Kidney (tissue), 14 donors: ENCODE results near the gene FYTTD1. TPM values are rescaled to one million over a fixed set of nuclear protein-coding genes. Genes with fewer than 3 reads are reported as not detected.

Experiments used
- DNase-seq, 5 donors: peaks; one replicate each; pipeline ENCODE4 v3.0.0-alpha.2; 2013 to 2020
- FAIRE-seq: peaks from 2 replicates; lab custom pipeline; 2012; peaks lifted over from hg19 to GRCh38; lab: Jason Lieb, UNC
- H3K27ac ChIP-seq, 2 donors: one replicate each; pipeline ENCODE4 v1.7.0; 2013; ENCODE audit warnings: low read depth in 2 of 2, low read length in 2 of 2, inconsistent platforms in 1 of 2
- H3K27me3 ChIP-seq: one replicate; pipeline ENCODE4 v1.7.1; 2013; ENCODE audit warnings: low read length, inconsistent platforms; ENCODE audit not compliant: control insufficient read depth, insufficient read depth
- H3K36me3 ChIP-seq, 3 donors: one replicate each; pipeline versions ENCODE4 v1.7.0 to v1.7.1; 2013; ENCODE audit warnings: low read length in 3 of 3, control low read depth in 1 of 3, inconsistent platforms in 1 of 3; ENCODE audit not compliant: insufficient read depth in 3 of 3, control insufficient read depth in 2 of 3
- H3K4me1 ChIP-seq, 3 donors: one replicate each; pipeline versions ENCODE4 v1.7.0 to v1.7.1; 2013; ENCODE audit warnings: low read length in 3 of 3, inconsistent platforms in 1 of 3, low read depth in 1 of 3; ENCODE audit not compliant: control insufficient read depth in 2 of 3, insufficient read depth in 2 of 3
- H3K4me3 ChIP-seq, 3 donors: one replicate each; pipeline versions ENCODE4 v1.7.0 to v1.8.1; 2013; ENCODE audit warnings: low read length in 3 of 3, control low read depth in 1 of 3, inconsistent platforms in 1 of 3
- H3K9ac ChIP-seq, 3 donors: one replicate each; pipeline versions ENCODE4 v1.7.0 to v1.7.1; 2013; ENCODE audit warnings: low read length in 3 of 3, control low read depth in 1 of 3, inconsistent platforms in 1 of 3
- H3K9me3 ChIP-seq, 3 donors: one replicate each; pipeline versions ENCODE4 v1.7.0 to v1.7.1; 2013; ENCODE audit warnings: low read length in 3 of 3, control low read depth in 1 of 3, inconsistent platforms in 1 of 3; ENCODE audit not compliant: control insufficient read depth in 2 of 3, insufficient read depth in 1 of 3
- intact Hi-C: fragments of 100-400 bp; cut with DNase I; formaldehyde crosslinking; loops from one replicate; pipeline ENCODE4 v1.11.1; 2022
- polyA plus RNA-seq: library from polyadenylated mRNA; stranded (reverse); fragments of 350-450 nt; fragmentation: Illumina TruSeq; extraction: RNeasy Lipid Tissue Mini Kit (QIAGEN cat#74804); gene quantifications from one replicate; pipeline ENCODE4 v1.2.3, GENCODE V29; 2014; ENCODE audit warnings: low read depth, low replicate concordance; ENCODE audit not compliant: insufficient read depth
- total RNA-seq: library from RNA; stranded (reverse); fragmentation: NEBNext Ultra II Directional; extraction: Animal tissue kit (Norgen Biotek cat#: 25700); gene quantifications from one replicate; pipeline ENCODE4 v1.2.1, GENCODE V29; 2021
- TF ChIP-seq, protein P1 (sequence below): IDR thresholded peaks from 3 replicates; pipeline ENCODE4 v1.5.1; 2012; ENCODE audit warnings: mild to moderate bottlenecking, moderate library complexity, borderline replicate concordance; ENCODE audit not compliant: insufficient read depth; ENCODE audit errors: extremely low read depth
- donor health status: control.
- donor health status: control.
- donor health status: control.
- donor health status: control.
- donor health status: control.
- donor health status: DM: yes; HTN: yes; CAD: no.
- donor health status: Normal renal cell carcinoma (clear cell type).

FYTTD1 gene
- total and polyA plus RNA-seq, 2 donors from 2014 or later = 11.9 to 53.7 TPM

DNA sequence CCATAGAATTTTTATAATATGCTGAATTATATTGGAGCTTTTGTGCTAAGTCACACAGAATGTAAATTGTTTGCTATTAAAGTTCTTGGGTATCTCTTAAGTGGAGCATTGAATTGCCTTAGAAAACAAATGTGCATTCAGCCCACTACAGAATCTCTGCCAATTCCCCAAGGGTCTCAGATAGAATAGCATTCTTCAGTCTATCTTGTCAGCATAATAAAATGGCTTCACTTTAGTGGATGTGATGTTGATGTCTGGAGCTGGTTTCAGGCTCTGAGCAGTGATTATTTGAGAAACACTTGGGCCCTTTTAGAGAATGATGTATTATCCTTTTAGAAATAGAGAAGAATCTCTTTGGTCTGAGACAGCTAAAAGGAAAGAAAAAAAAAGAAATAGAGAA lies 86.6 kb downstream of the FYTTD1 start:
- no peak for DNase-seq
- TF ChIP-seq, protein P1, sequence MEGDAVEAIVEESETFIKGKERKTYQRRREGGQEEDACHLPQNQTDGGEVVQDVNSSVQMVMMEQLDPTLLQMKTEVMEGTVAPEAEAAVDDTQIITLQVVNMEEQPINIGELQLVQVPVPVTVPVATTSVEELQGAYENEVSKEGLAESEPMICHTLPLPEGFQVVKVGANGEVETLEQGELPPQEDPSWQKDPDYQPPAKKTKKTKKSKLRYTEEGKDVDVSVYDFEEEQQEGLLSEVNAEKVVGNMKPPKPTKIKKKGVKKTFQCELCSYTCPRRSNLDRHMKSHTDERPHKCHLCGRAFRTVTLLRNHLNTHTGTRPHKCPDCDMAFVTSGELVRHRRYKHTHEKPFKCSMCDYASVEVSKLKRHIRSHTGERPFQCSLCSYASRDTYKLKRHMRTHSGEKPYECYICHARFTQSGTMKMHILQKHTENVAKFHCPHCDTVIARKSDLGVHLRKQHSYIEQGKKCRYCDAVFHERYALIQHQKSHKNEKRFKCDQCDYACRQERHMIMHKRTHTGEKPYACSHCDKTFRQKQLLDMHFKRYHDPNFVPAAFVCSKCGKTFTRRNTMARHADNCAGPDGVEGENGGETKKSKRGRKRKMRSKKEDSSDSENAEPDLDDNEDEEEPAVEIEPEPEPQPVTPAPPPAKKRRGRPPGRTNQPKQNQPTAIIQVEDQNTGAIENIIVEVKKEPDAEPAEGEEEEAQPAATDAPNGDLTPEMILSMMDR = no peak
- no peak for FAIRE-seq
- Histone ChIP-seq H3K4me3 (no peak overlapping the region), H3K9ac (no peak overlapping the region), H3K27ac (no peak overlapping the region), H3K36me3 (peaks cover 6 to 33% (median 14%) of the 10 kb centered on the region in 3 donors), H3K27me3 (no peaks in the 10 kb centered on the region), H3K9me3 (no peaks in the 10 kb centered on the region), H3K4me1 (no peaks in the 10 kb centered on the region)
- intact Hi-C loops = no loop called here

Other genes with a start within 250 kb of the FYTTD1 start
- gene BDH1, start 193.9 kb upstream of the FYTTD1 start, total RNA-seq = 21.2 TPM
- gene BDH1, start 193.9 kb upstream of the FYTTD1 start, polyA plus RNA-seq = 49.6 TPM
- gene RUBCN, start 13.0 kb upstream of the FYTTD1 start, total RNA-seq = 31.5 TPM
- 4.4 TPM for gene RUBCN, start 13.0 kb upstream of the FYTTD1 start, polyA plus RNA-seq
- gene LRCH3, start 41.4 kb downstream of the FYTTD1 start, total RNA-seq = 52.0 TPM
- gene LRCH3, start 41.4 kb downstream of the FYTTD1 start, polyA plus RNA-seq = 11.6 TPM
- gene RPL35A, start 200.3 kb downstream of the FYTTD1 start, total RNA-seq = 721 TPM
- gene RPL35A, start 200.3 kb downstream of the FYTTD1 start, polyA plus RNA-seq = 1,510 TPM
- gene LMLN, start 210.3 kb downstream of the FYTTD1 start, total RNA-seq = 10.5 TPM
- gene LMLN, start 210.3 kb downstream of the FYTTD1 start, polyA plus RNA-seq = 1.6 TPM